ENCODE data around the gene NCAPG2. TPM values are rescaled to one million over a fixed set of nuclear protein-coding genes. Genes with fewer than 3 reads are reported as not detected.

The NCAPG2 gene
- polyA plus RNA-seq, 1 of the 3 experiments (the other 2 are of a cell fraction): 25.0 TPM

- TF ChIP-seq, protein P1, sequence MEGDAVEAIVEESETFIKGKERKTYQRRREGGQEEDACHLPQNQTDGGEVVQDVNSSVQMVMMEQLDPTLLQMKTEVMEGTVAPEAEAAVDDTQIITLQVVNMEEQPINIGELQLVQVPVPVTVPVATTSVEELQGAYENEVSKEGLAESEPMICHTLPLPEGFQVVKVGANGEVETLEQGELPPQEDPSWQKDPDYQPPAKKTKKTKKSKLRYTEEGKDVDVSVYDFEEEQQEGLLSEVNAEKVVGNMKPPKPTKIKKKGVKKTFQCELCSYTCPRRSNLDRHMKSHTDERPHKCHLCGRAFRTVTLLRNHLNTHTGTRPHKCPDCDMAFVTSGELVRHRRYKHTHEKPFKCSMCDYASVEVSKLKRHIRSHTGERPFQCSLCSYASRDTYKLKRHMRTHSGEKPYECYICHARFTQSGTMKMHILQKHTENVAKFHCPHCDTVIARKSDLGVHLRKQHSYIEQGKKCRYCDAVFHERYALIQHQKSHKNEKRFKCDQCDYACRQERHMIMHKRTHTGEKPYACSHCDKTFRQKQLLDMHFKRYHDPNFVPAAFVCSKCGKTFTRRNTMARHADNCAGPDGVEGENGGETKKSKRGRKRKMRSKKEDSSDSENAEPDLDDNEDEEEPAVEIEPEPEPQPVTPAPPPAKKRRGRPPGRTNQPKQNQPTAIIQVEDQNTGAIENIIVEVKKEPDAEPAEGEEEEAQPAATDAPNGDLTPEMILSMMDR (IDR thresholded peaks at IDR 0.05): no peak
- TF ChIP-seq, protein P2, sequence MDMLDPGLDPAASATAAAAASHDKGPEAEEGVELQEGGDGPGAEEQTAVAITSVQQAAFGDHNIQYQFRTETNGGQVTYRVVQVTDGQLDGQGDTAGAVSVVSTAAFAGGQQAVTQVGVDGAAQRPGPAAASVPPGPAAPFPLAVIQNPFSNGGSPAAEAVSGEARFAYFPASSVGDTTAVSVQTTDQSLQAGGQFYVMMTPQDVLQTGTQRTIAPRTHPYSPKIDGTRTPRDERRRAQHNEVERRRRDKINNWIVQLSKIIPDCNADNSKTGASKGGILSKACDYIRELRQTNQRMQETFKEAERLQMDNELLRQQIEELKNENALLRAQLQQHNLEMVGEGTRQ (IDR thresholded peaks at IDR 0.05; ENCODE audit: borderline replicate concordance, low read depth, low read length): no peak
- TF ChIP-seq RXRA (IDR thresholded peaks at IDR 0.05; ENCODE audit: borderline replicate concordance, low read depth) (no peak), JUND (IDR thresholded peaks at IDR 0.05) (no peak)
These were observed 97.0 kb downstream of the NCAPG2 start (continued) for GRCh38 chr7:158607563-158607962.

GRCh38 chr7:158606671-158607424 is 97.8 kb downstream of the NCAPG2 start:
- Histone ChIP-seq H3K79me2 (ENCODE audit: insufficient read depth) (no peaks in the 10 kb centered on the region), H3K9ac (no peak overlapping the region), H4K20me1 (ENCODE audit: insufficient read depth) (no peaks in the 10 kb centered on the region), H3K27ac (ENCODE audit: low read depth in 2 of 2, low read length in 1 of 2) (no peak overlapping the region), H3K9me3 (no peaks in the 10 kb centered on the region), H3K9me2 (no peaks in the 10 kb centered on the region), H3K4me2 (no peak overlapping the region), H3K4me1 (ENCODE audit: control insufficient read depth in 1 of 2, insufficient read depth in 2 of 2, low read depth in 1 of 2, low read length in 1 of 2) (no peaks in the 10 kb centered on the region; a peak in 1 of 4 replicates), H3K4me3 (ENCODE audit: low read depth in 2 of 2, low read length in 1 of 2) (no peak overlapping the region), H2AFZ (ENCODE audit: low read depth) (no peak overlapping the region), H3K27me3 (ENCODE audit: insufficient read depth) (no peaks in the 10 kb centered on the region), H3F3A (replicated peaks; ENCODE audit: insufficient read depth) (no peaks in the 10 kb centered on the region), H3K36me3 (replicated peaks in 1 of 2; ENCODE audit: control insufficient read depth in 1 of 2, insufficient read depth in 2 of 2, low read length in 1 of 2) (peaks cover 3% of the 10 kb centered on the region in 2 experiments)
- no peak for TF ChIP-seq PBX3 (IDR thresholded peaks at IDR 0.05)
- no peak for TF ChIP-seq FOXM1 (IDR thresholded peaks at IDR 0.05; ENCODE audit: low read depth)
- no peak for TF ChIP-seq MXI1 (IDR thresholded peaks at IDR 0.05; ENCODE audit: low read depth, low read length)
- no peak for TF ChIP-seq EZH2phosphoT487 (IDR thresholded peaks at IDR 0.05; ENCODE audit: borderline replicate concordance, low read depth)
- no peak for TF ChIP-seq GABPA (IDR thresholded peaks at IDR 0.05; ENCODE audit: low read depth)
- TF ChIP-seq EP300 (IDR thresholded peaks at IDR 0.05; ENCODE audit: borderline replicate concordance in 1 of 2, low read depth in 1 of 2, low read length in 1 of 2): no peak
- TF ChIP-seq, protein P3, sequence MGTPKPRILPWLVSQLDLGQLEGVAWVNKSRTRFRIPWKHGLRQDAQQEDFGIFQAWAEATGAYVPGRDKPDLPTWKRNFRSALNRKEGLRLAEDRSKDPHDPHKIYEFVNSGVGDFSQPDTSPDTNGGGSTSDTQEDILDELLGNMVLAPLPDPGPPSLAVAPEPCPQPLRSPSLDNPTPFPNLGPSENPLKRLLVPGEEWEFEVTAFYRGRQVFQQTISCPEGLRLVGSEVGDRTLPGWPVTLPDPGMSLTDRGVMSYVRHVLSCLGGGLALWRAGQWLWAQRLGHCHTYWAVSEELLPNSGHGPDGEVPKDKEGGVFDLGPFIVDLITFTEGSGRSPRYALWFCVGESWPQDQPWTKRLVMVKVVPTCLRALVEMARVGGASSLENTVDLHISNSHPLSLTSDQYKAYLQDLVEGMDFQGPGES (IDR thresholded peaks at IDR 0.05; ENCODE audit: low read depth, low read length): no peak
- TF ChIP-seq, protein P4, sequence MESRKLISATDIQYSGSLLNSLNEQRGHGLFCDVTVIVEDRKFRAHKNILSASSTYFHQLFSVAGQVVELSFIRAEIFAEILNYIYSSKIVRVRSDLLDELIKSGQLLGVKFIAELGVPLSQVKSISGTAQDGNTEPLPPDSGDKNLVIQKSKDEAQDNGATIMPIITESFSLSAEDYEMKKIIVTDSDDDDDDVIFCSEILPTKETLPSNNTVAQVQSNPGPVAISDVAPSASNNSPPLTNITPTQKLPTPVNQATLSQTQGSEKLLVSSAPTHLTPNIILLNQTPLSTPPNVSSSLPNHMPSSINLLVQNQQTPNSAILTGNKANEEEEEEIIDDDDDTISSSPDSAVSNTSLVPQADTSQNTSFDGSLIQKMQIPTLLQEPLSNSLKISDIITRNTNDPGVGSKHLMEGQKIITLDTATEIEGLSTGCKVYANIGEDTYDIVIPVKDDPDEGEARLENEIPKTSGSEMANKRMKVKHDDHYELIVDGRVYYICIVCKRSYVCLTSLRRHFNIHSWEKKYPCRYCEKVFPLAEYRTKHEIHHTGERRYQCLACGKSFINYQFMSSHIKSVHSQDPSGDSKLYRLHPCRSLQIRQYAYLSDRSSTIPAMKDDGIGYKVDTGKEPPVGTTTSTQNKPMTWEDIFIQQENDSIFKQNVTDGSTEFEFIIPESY (IDR thresholded peaks at IDR 0.05; ENCODE audit: borderline replicate concordance, low read depth): no peak
- CTCF ChIA-PET: interaction anchor here (0.9 kb wide), 1 partner anchor 41 kb away, joined by 3 read pairs; no protein-coding TSS in a partner anchor
- 97% methylated on average over 18 of the region's 18 CpGs for WGBS (ENCODE audit: low lambda C conversion rate)
- DNase-seq: no peak
- POLR2A ChIA-PET: no interaction called here

All from SK-N-SH (cell line).